Immature natural killer cell (primary cell): Measurements from ENCODE around the gene RNU1-4. TPM values are rescaled to one million over a fixed set of nuclear protein-coding genes. Genes with fewer than 3 reads are reported as not detected.
"Not testable (repeated sequence)": the region's sequence is repeated elsewhere in the genome, so short reads cannot be mapped to it uniquely, and the experiment has no call there.

Source experiments
- DNase-seq, 3 donors: peaks; one replicate each; pipeline ENCODE4 v3.0.0; 2022; ENCODE audit warnings: mixed read lengths in 1 of 3
- H3K27ac Mint-ChIP-seq, 6 donors: one replicate each; pipeline ENCODE4 v1.8.0; 2020; ENCODE audit warnings: mixed read lengths in 6 of 6, mild to moderate bottlenecking in 5 of 6, inconsistent platforms in 4 of 6, moderate library complexity in 3 of 6
- H3K27me3 Mint-ChIP-seq, 3 donors: one replicate each; pipeline ENCODE4 v1.8.0; 2020 to 2021; ENCODE audit warnings: low read depth in 3 of 3, mild to moderate bottlenecking in 3 of 3, mixed read lengths in 3 of 3, moderate library complexity in 3 of 3, inconsistent platforms in 1 of 3
- H3K36me3 Mint-ChIP-seq, 3 donors: one replicate each; pipeline ENCODE4 v1.8.0; 2020; ENCODE audit warnings: mixed read lengths in 3 of 3, inconsistent platforms in 2 of 3, mild to moderate bottlenecking in 2 of 3
- H3K4me1 Mint-ChIP-seq, 2 donors: one replicate each; pipeline ENCODE4 v1.8.0; 2020; ENCODE audit warnings: inconsistent platforms in 2 of 2, mild to moderate bottlenecking in 2 of 2, mixed read lengths in 2 of 2, moderate library complexity in 1 of 2
- H3K4me3 Mint-ChIP-seq, 5 donors: one replicate each; pipeline ENCODE4 v1.8.0; 2020; ENCODE audit warnings: mild to moderate bottlenecking in 5 of 5, mixed read lengths in 5 of 5, inconsistent platforms in 3 of 5, moderate library complexity in 3 of 5
- H3K9me3 Mint-ChIP-seq, 6 donors: one replicate each; pipeline ENCODE4 v1.8.0; 2020; ENCODE audit warnings: mild to moderate bottlenecking in 6 of 6, mixed read lengths in 6 of 6, inconsistent platforms in 4 of 6, moderate library complexity in 3 of 6
- polyA plus RNA-seq, 3 donors: library from polyadenylated mRNA; unstranded; fragments of 300-500 nt; fragmentation: Illumina TruSeq; gene quantifications; one replicate each; pipeline ENCODE4 v1.2.3, GENCODE V29; 2021

The RNU1-4 gene
- polyA plus RNA-seq, 3 donors from 2014 or later: 28.1 TPM; not detected in 2

GRCh38 chr1:16741230-16741629 is 914 bp downstream of the RNU1-4 start:
- H3K9me3 Mint-ChIP-seq, H3K36me3 Mint-ChIP-seq, H3K27me3 Mint-ChIP-seq, H3K4me3 Mint-ChIP-seq, H3K27ac Mint-ChIP-seq, H3K4me1 Mint-ChIP-seq, DNase-seq: not testable (repeated sequence)

GRCh38 chr1:16747660-16748059 is 7.3 kb downstream of the RNU1-4 start:
- not testable (repeated sequence) for DNase-seq, H3K27ac Mint-ChIP-seq, H3K4me3 Mint-ChIP-seq, H3K36me3 Mint-ChIP-seq, H3K9me3 Mint-ChIP-seq, H3K27me3 Mint-ChIP-seq, H3K4me1 Mint-ChIP-seq

GRCh38 chr1:16748710-16749109 is 8.4 kb downstream of the RNU1-4 start:
- not testable (repeated sequence) for DNase-seq, H3K27me3 Mint-ChIP-seq, H3K4me1 Mint-ChIP-seq, H3K9me3 Mint-ChIP-seq, H3K27ac Mint-ChIP-seq, H3K4me3 Mint-ChIP-seq, H3K36me3 Mint-ChIP-seq

- H3K36me3 Mint-ChIP-seq, H3K4me3 Mint-ChIP-seq, H3K9me3 Mint-ChIP-seq, H3K27ac Mint-ChIP-seq, DNase-seq, H3K27me3 Mint-ChIP-seq, H3K4me1 Mint-ChIP-seq: not testable (repeated sequence)
These were observed 9.9 kb downstream of the RNU1-4 start for GRCh38 chr1:16749910-16750888.

- not testable (repeated sequence) for H3K27ac Mint-ChIP-seq, H3K9me3 Mint-ChIP-seq
These were observed 12.5 kb downstream of the RNU1-4 start for GRCh38 chr1:16752770-16753169.

DNA sequence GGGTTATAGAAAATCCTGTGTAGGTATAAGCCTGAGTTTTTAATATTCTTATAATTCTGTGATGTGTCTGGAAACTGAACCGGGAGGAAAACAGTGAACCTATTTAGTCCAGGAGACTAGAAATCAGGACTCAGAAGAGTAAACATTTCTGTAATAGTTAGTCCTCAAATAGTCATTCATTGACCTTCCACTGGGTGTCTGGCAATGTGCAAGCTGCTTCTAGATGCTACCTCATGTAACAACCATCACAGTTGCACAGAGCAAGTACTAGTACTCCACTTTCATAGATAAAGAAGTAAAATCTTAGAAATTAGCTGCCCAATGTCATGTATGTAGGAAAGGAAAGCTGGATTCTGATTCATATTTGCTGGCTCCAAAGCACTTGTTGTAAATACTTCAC is 15.1 kb downstream of the RNU1-4 start:
- not testable (repeated sequence) for H3K4me1 Mint-ChIP-seq, H3K36me3 Mint-ChIP-seq, H3K9me3 Mint-ChIP-seq, DNase-seq, H3K27me3 Mint-ChIP-seq, H3K4me3 Mint-ChIP-seq, H3K27ac Mint-ChIP-seq

More at GRCh38 chr1:16752770-16753169, 12.5 kb downstream of the RNU1-4 start:
- not testable (repeated sequence) for H3K36me3 Mint-ChIP-seq, H3K4me3 Mint-ChIP-seq, DNase-seq, H3K27me3 Mint-ChIP-seq, H3K4me1 Mint-ChIP-seq

- peak overlapping the region in 1 of 6 donors; percentile 34 for H3K27ac Mint-ChIP-seq
- H3K4me1 Mint-ChIP-seq: not testable (repeated sequence)
These were observed 15.6 kb downstream of the RNU1-4 start for GRCh38 chr1:16755932-16756331.

GRCh38 chr1:16757574-16757973 is 17.3 kb downstream of the RNU1-4 start:
- not testable (repeated sequence) for H3K9me3 Mint-ChIP-seq, H3K36me3 Mint-ChIP-seq, H3K4me3 Mint-ChIP-seq, H3K4me1 Mint-ChIP-seq, H3K27ac Mint-ChIP-seq, DNase-seq, H3K27me3 Mint-ChIP-seq

More at GRCh38 chr1:16755932-16756331, 15.6 kb downstream of the RNU1-4 start:
- H3K36me3 Mint-ChIP-seq, H3K4me3 Mint-ChIP-seq, H3K9me3 Mint-ChIP-seq, H3K27me3 Mint-ChIP-seq, DNase-seq: not testable (repeated sequence)

DNA sequence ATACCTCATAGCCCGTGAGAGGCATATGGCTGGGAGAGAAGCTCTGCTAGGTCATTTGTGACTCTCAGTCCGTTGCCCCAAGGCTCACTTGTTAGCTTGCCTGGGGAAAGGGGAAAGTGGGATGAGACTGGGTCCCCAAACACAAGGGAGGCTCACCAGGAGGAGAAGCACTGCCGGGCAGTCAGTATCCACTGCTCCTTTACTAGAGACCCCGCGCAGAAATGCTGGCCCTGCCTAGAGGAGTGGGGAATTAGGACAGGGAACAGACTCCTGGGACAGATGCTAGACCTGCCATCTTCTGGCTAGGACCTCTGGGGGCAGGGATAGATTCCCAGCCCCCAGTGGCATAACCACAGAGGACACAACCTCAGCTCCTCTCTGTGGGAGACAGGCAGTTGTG is 17.7 kb downstream of the RNU1-4 start:
- H3K27ac Mint-ChIP-seq, H3K4me3 Mint-ChIP-seq, H3K4me1 Mint-ChIP-seq, H3K36me3 Mint-ChIP-seq, DNase-seq, H3K27me3 Mint-ChIP-seq, H3K9me3 Mint-ChIP-seq: not testable (repeated sequence)

- peak in 1 of 3 donors; percentile 10 for DNase-seq
- not testable (repeated sequence) for H3K36me3 Mint-ChIP-seq, H3K4me1 Mint-ChIP-seq, H3K4me3 Mint-ChIP-seq, H3K27me3 Mint-ChIP-seq, H3K9me3 Mint-ChIP-seq, H3K27ac Mint-ChIP-seq
These were observed 18.8 kb downstream of the RNU1-4 start for GRCh38 chr1:16759041-16759493.

GRCh38 chr1:16759650-16760455 is 19.5 kb downstream of the RNU1-4 start:
- H3K4me1 Mint-ChIP-seq, H3K27ac Mint-ChIP-seq, H3K4me3 Mint-ChIP-seq, H3K36me3 Mint-ChIP-seq, DNase-seq, H3K9me3 Mint-ChIP-seq, H3K27me3 Mint-ChIP-seq: not testable (repeated sequence)

- H3K27ac Mint-ChIP-seq, H3K9me3 Mint-ChIP-seq, H3K4me3 Mint-ChIP-seq, H3K36me3 Mint-ChIP-seq, H3K4me1 Mint-ChIP-seq, H3K27me3 Mint-ChIP-seq, DNase-seq: not testable (repeated sequence)
These were observed 20.1 kb downstream of the RNU1-4 start for GRCh38 chr1:16760456-16760765.

GRCh38 chr1:16760801-16761200 is 20.5 kb downstream of the RNU1-4 start:
- H3K4me3 Mint-ChIP-seq, H3K27me3 Mint-ChIP-seq, H3K36me3 Mint-ChIP-seq, DNase-seq, H3K4me1 Mint-ChIP-seq, H3K27ac Mint-ChIP-seq, H3K9me3 Mint-ChIP-seq: not testable (repeated sequence)

- H3K9me3 Mint-ChIP-seq: not testable (repeated sequence)
These were observed 24.0 kb downstream of the RNU1-4 start for GRCh38 chr1:16764248-16764819.

More at GRCh38 chr1:16764248-16764819, 24.0 kb downstream of the RNU1-4 start:
- H3K36me3 Mint-ChIP-seq, H3K4me3 Mint-ChIP-seq, DNase-seq, H3K27me3 Mint-ChIP-seq, H3K4me1 Mint-ChIP-seq, H3K27ac Mint-ChIP-seq: not testable (repeated sequence)
